Kidney (tissue), 14 donors: ENCODE data around the gene P3H1. TPM values are rescaled to one million over a fixed set of nuclear protein-coding genes. Genes with fewer than 3 reads are reported as not detected.
A peak's percentile ranks its signal among the peaks of the same experiment; 100 is the strongest.

Experiments
- DNase-seq, 5 donors: peaks; one replicate each; pipeline ENCODE4 v3.0.0-alpha.2; 2013 to 2020
- FAIRE-seq: peaks from 2 replicates; lab custom pipeline; 2012; peaks lifted over from hg19 to GRCh38; lab: Jason Lieb, UNC
- H3K27ac ChIP-seq, 2 donors: one replicate each; pipeline ENCODE4 v1.7.0; 2013; ENCODE audit warnings: low read depth in 2 of 2, low read length in 2 of 2, inconsistent platforms in 1 of 2
- H3K27me3 ChIP-seq: one replicate; pipeline ENCODE4 v1.7.1; 2013; ENCODE audit warnings: low read length, inconsistent platforms; ENCODE audit not compliant: control insufficient read depth, insufficient read depth
- H3K36me3 ChIP-seq, 3 donors: one replicate each; pipeline versions ENCODE4 v1.7.0 to v1.7.1; 2013; ENCODE audit warnings: low read length in 3 of 3, control low read depth in 1 of 3, inconsistent platforms in 1 of 3; ENCODE audit not compliant: insufficient read depth in 3 of 3, control insufficient read depth in 2 of 3
- H3K4me1 ChIP-seq, 3 donors: one replicate each; pipeline versions ENCODE4 v1.7.0 to v1.7.1; 2013; ENCODE audit warnings: low read length in 3 of 3, inconsistent platforms in 1 of 3, low read depth in 1 of 3; ENCODE audit not compliant: control insufficient read depth in 2 of 3, insufficient read depth in 2 of 3
- H3K4me3 ChIP-seq, 3 donors: one replicate each; pipeline versions ENCODE4 v1.7.0 to v1.8.1; 2013; ENCODE audit warnings: low read length in 3 of 3, control low read depth in 1 of 3, inconsistent platforms in 1 of 3
- H3K9ac ChIP-seq, 3 donors: one replicate each; pipeline versions ENCODE4 v1.7.0 to v1.7.1; 2013; ENCODE audit warnings: low read length in 3 of 3, control low read depth in 1 of 3, inconsistent platforms in 1 of 3
- H3K9me3 ChIP-seq, 3 donors: one replicate each; pipeline versions ENCODE4 v1.7.0 to v1.7.1; 2013; ENCODE audit warnings: low read length in 3 of 3, control low read depth in 1 of 3, inconsistent platforms in 1 of 3; ENCODE audit not compliant: control insufficient read depth in 2 of 3, insufficient read depth in 1 of 3
- CTCF ChIP-seq: IDR thresholded peaks from 3 replicates; pipeline ENCODE4 v1.5.1; 2012; ENCODE audit warnings: mild to moderate bottlenecking, moderate library complexity, borderline replicate concordance; ENCODE audit not compliant: insufficient read depth; ENCODE audit errors: extremely low read depth
- intact Hi-C: fragments of 100-400 bp; cut with DNase I; formaldehyde crosslinking; loops from one replicate; pipeline ENCODE4 v1.11.1; 2022
- polyA plus RNA-seq: library from polyadenylated mRNA; stranded (reverse); fragments of 350-450 nt; fragmentation: Illumina TruSeq; extraction: RNeasy Lipid Tissue Mini Kit (QIAGEN cat#74804); gene quantifications from one replicate; pipeline ENCODE4 v1.2.3, GENCODE V29; 2014; ENCODE audit warnings: low read depth, low replicate concordance; ENCODE audit not compliant: insufficient read depth
- total RNA-seq: library from RNA; stranded (reverse); fragmentation: NEBNext Ultra II Directional; extraction: Animal tissue kit (Norgen Biotek cat#: 25700); gene quantifications from one replicate; pipeline ENCODE4 v1.2.1, GENCODE V29; 2021
- donor health status: control.
- donor health status: control.
- donor health status: control.
- donor health status: control.
- donor health status: control.
- donor health status: DM: yes; HTN: yes; CAD: no.
- donor health status: Normal renal cell carcinoma (clear cell type).

P3H1 gene
- total and polyA plus RNA-seq, 2 donors from 2014 or later, result 19.0 to 29.7 TPM

- Histone ChIP-seq H3K4me1 (peaks cover 0 to 8% (median 3%) of the 10 kb centered on the region in 3 donors), H3K9ac (no peak overlapping the region), H3K27ac (no peak overlapping the region), H3K36me3 (peaks cover 0 to 7% (median 0%) of the 10 kb centered on the region in 3 donors), H3K9me3 (no peaks in the 10 kb centered on the region), H3K27me3 (no peaks in the 10 kb centered on the region), H3K4me3 (no peak overlapping the region)
- FAIRE-seq, result no peak
- intact Hi-C loops, result loop anchor here (10.0 kb wide), 1 partner anchor 157 kb away; no protein-coding TSS in a partner anchor
- TF ChIP-seq CTCF, result no peak
- DNase-seq, result no peak
Observed at GRCh38 chr1:42742141-42742540, 24.7 kb downstream of the P3H1 start.

GRCh38 chr1:42741706-42742105 lies 25.1 kb downstream of the P3H1 start:
- no peaks in the 10 kb centered on the region for H3K27me3 ChIP-seq
- H3K4me1 ChIP-seq, result peaks cover 0 to 8% (median 3%) of the 10 kb centered on the region in 3 donors
- H3K27ac ChIP-seq, result peak overlapping the region in 1 of 2 donors; percentile 9
- H3K9me3 ChIP-seq, result no peaks in the 10 kb centered on the region
- intact Hi-C loops, result loop anchor here (10.0 kb wide), 1 partner anchor 157 kb away; no protein-coding TSS in a partner anchor
- DNase-seq, result no peak
- H3K36me3 ChIP-seq, result peaks cover 0 to 7% (median 0%) of the 10 kb centered on the region in 3 donors
- TF ChIP-seq CTCF, result no peak
- H3K9ac ChIP-seq, result no peak overlapping the region
- no peak overlapping the region for H3K4me3 ChIP-seq
- no peak for FAIRE-seq

GRCh38 chr1:42740851-42741580 lies 25.8 kb downstream of the P3H1 start:
- H3K4me1 ChIP-seq, result peaks cover 0 to 8% (median 3%) of the 10 kb centered on the region in 3 donors
- TF ChIP-seq CTCF, result no peak
- H3K27me3 ChIP-seq, result no peaks in the 10 kb centered on the region
- H3K4me3 ChIP-seq, result no peak overlapping the region
- no peaks in the 10 kb centered on the region for H3K9me3 ChIP-seq
- intact Hi-C loops, result loop anchor here (10.0 kb wide), 1 partner anchor 156 kb away; no protein-coding TSS in a partner anchor
- peak in 4 of 5 donors; percentile 80 to 86 (median 84) for DNase-seq
- peaks cover 0 to 3% (median 0%) of the 10 kb centered on the region in 3 donors for H3K36me3 ChIP-seq
- FAIRE-seq, result no peak
- H3K9ac ChIP-seq, result peak overlapping the region in 1 of 3 donors; percentile 19
- H3K27ac ChIP-seq, result peak overlapping the region; percentile 9 to 27
